ENCODE data around the gene ID3. TPM values are rescaled to one million over a fixed set of nuclear protein-coding genes. Genes with fewer than 3 reads are reported as not detected.

ID3 gene
- total RNA-seq, 2 donors from 2014 or later, result 145 to 357 TPM

- Histone ChIP-seq H3K4me3 (no peak overlapping the region), H3K4me1 (peaks cover 0 to 21% of the 10 kb centered on the region in 2 donors), H3K9me3 (no peaks in the 10 kb centered on the region), H3K27ac (no peak overlapping the region), H3K27me3 (no peaks in the 10 kb centered on the region), H3K36me3 (no peaks in the 10 kb centered on the region)
- DNase-seq (ENCODE audit: low spot score), result no peak
- TF ChIP-seq CTCF (IDR thresholded peaks at IDR 0.05), result no peak
Measured at GRCh38 chr1:23594149-23594907, 35.0 kb upstream of the ID3 start.

GRCh38 chr1:23593556-23594148, 34.4 kb upstream of the ID3 start:
- peaks cover 0 to 21% of the 10 kb centered on the region in 2 donors for H3K4me1 ChIP-seq
- TF ChIP-seq CTCF (IDR thresholded peaks at IDR 0.05), result no peak

GRCh38 chr1:23593042-23593521, 33.8 kb upstream of the ID3 start:
- Histone ChIP-seq H3K4me3 (no peak overlapping the region), H3K27ac (no peak overlapping the region), H3K27me3 (no peaks in the 10 kb centered on the region), H3K9me3 (no peaks in the 10 kb centered on the region), H3K36me3 (no peaks in the 10 kb centered on the region), H3K4me1 (peaks cover 0 to 19% of the 10 kb centered on the region in 2 donors)
- no peak for TF ChIP-seq CTCF (IDR thresholded peaks at IDR 0.05)
- no peak for DNase-seq (ENCODE audit: low spot score)

More at GRCh38 chr1:23593556-23594148, 34.4 kb upstream of the ID3 start:
- no peaks in the 10 kb centered on the region for H3K36me3 ChIP-seq
- H3K27ac ChIP-seq, result no peak overlapping the region
- no peak for DNase-seq (ENCODE audit: low spot score)
- H3K27me3 ChIP-seq, result no peaks in the 10 kb centered on the region
- H3K4me3 ChIP-seq, result no peak overlapping the region
- H3K9me3 ChIP-seq, result no peaks in the 10 kb centered on the region

- H3K36me3 ChIP-seq, result no peaks in the 10 kb centered on the region
- H3K4me3 ChIP-seq, result no peak overlapping the region
- no peaks in the 10 kb centered on the region for H3K9me3 ChIP-seq
- H3K27me3 ChIP-seq, result no peaks in the 10 kb centered on the region
- no peak for TF ChIP-seq CTCF (IDR thresholded peaks at IDR 0.05)
- H3K27ac ChIP-seq, result no peak overlapping the region
- DNase-seq (ENCODE audit: low spot score), result no peak
- H3K4me1 ChIP-seq, result peaks cover 0 to 11% of the 10 kb centered on the region in 2 donors
Measured at GRCh38 chr1:23592209-23592892, 33.0 kb upstream of the ID3 start.

- Histone ChIP-seq H3K27ac (no peak overlapping the region), H3K36me3 (no peaks in the 10 kb centered on the region), H3K9me3 (no peaks in the 10 kb centered on the region), H3K4me1 (peaks cover 0 to 10% of the 10 kb centered on the region in 2 donors), H3K4me3 (no peak overlapping the region), H3K27me3 (no peaks in the 10 kb centered on the region)
- no peak for DNase-seq (ENCODE audit: low spot score)
- TF ChIP-seq CTCF (IDR thresholded peaks at IDR 0.05), result no peak
Measured at GRCh38 chr1:23591460-23592208, 32.3 kb upstream of the ID3 start.

All from right atrium auricular region (tissue), 2 donors.